ENCODE results near the gene ELOB.

ELOB gene

DNA sequence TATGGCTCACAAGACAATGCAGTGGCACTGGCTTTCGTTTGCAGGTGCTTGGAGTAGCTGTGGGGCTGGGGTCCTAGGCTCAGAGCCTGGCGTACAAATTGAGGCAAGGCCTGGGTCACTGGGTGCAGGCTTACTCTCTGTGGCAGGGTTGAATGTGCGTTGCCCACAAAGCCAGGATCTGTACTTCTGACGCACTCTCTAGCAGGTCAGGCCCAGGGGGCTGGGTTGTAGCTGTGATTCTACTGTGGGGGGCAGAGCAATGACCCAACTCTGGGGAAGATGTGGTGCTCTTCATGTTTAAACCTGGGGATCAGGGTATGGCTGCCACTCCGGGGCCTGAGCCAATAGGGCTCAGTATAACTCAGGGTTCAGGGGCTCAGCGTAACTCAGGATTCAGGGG is 33.6 kb upstream of the ELOB start:
- TF ChIP-seq, protein P1, sequence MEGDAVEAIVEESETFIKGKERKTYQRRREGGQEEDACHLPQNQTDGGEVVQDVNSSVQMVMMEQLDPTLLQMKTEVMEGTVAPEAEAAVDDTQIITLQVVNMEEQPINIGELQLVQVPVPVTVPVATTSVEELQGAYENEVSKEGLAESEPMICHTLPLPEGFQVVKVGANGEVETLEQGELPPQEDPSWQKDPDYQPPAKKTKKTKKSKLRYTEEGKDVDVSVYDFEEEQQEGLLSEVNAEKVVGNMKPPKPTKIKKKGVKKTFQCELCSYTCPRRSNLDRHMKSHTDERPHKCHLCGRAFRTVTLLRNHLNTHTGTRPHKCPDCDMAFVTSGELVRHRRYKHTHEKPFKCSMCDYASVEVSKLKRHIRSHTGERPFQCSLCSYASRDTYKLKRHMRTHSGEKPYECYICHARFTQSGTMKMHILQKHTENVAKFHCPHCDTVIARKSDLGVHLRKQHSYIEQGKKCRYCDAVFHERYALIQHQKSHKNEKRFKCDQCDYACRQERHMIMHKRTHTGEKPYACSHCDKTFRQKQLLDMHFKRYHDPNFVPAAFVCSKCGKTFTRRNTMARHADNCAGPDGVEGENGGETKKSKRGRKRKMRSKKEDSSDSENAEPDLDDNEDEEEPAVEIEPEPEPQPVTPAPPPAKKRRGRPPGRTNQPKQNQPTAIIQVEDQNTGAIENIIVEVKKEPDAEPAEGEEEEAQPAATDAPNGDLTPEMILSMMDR (IDR thresholded peaks at IDR 0.05): no peak
- no peak for DNase-seq (ENCODE audit: low spot score)
- no peak overlapping the region for H3K4me3 ChIP-seq

DNA sequence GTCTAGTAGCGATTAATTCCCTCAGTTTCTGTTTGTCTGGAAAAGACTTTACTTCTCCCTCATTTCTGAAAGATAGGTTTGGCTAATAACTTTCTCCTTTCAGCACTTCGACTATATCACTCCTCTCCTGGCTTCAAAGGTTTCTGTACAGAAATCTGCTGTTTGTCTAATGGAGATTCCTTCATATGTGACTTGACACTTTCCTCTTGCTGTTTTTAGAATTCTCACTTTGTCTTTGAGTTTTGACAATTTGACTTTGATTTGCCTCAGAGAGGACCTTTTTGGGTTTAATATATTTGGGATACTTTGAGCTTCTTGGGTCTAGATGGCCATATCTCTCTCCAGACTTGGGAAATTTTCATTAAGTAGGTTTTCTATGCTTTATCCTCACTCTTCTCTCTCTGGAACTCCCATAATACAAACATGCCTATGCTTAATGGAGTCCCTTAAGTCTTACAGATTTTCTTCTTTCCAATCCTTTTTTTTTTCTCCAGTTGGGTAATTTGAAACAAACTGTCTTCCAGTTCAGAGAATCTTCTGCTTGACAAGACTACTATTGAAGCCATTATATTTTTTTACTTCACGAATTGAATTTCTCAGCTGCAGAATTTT is 32.2 kb upstream of the ELOB start:
- no peak overlapping the region for H3K4me3 ChIP-seq
- TF ChIP-seq, protein P1 (IDR thresholded peaks at IDR 0.05): no peak
- no peak for DNase-seq (ENCODE audit: low spot score)
- no peak overlapping the region for H3K27ac ChIP-seq

More for the DNA sequence above, 33.6 kb upstream of the ELOB start:
- no peak overlapping the region for H3K27ac ChIP-seq

DNA sequence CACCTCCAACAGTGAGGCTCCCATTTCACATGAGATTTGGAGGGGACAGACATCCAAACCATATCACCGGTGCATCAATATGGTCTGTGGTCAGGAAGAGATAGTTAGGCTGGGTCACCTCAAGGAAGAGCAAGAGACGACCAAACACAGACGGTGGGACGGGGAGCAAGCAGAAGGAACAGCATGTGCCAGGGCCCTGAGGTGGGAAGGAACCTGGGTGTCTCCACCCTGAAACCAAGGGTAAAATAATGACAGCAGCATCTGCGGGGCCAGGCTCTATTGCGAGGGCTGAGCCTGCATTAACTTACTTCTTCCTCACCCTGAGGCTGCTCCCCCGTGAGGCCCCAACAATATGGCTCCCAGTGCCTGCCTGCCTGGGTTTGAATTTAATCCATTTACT is 31.1 kb upstream of the ELOB start:
- DNase-seq (ENCODE audit: low spot score): no peak
- Histone ChIP-seq H3K27ac (no peak overlapping the region), H3K4me3 (no peak overlapping the region)
- TF ChIP-seq, protein P1 (IDR thresholded peaks at IDR 0.05): no peak

DNA sequence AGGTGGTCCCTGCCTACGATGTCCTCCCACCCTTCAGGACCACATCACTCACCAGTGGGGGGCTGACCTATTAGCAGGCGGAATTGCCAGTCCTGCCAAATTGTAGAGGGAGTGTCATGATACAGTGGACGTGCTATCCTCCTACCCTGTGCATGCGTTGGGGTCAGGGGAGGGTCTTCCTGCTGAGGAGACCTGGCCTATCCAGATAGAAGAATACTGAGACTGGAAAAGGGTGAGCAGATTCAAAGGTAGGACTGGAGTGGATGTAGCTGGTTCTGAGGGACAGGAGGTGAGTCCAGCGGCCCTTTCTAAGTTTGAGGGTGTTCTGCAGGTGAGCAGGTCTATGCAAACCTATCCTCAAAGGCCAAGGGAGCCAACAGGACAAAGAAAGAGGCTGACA is 29.2 kb upstream of the ELOB start:
- TF ChIP-seq, protein P1 (IDR thresholded peaks at IDR 0.05): no peak
- no peak overlapping the region for H3K4me3 ChIP-seq
- no peak overlapping the region for H3K27ac ChIP-seq
- no peak for DNase-seq (ENCODE audit: low spot score)

DNA sequence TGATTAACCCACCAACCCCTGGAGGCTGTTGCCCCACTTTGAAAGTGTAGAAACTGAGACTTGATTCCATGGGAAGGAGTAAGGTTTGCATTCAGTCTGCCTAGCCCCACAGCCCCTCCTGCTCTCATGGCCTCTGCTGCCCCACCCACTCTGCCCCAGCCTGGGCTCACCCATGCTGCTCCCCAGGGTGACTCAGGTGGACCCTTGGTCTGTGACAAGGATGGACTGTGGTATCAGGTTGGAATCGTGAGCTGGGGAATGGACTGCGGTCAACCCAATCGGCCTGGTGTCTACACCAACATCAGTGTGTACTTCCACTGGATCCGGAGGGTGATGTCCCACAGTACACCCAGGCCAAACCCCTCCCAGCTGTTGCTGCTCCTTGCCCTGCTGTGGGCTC is 27.6 kb upstream of the ELOB start:
- Histone ChIP-seq H3K27ac (no peak overlapping the region), H3K4me3 (no peak overlapping the region)
- TF ChIP-seq, protein P1 (IDR thresholded peaks at IDR 0.05): no peak
- DNase-seq (ENCODE audit: low spot score): no peak

DNA sequence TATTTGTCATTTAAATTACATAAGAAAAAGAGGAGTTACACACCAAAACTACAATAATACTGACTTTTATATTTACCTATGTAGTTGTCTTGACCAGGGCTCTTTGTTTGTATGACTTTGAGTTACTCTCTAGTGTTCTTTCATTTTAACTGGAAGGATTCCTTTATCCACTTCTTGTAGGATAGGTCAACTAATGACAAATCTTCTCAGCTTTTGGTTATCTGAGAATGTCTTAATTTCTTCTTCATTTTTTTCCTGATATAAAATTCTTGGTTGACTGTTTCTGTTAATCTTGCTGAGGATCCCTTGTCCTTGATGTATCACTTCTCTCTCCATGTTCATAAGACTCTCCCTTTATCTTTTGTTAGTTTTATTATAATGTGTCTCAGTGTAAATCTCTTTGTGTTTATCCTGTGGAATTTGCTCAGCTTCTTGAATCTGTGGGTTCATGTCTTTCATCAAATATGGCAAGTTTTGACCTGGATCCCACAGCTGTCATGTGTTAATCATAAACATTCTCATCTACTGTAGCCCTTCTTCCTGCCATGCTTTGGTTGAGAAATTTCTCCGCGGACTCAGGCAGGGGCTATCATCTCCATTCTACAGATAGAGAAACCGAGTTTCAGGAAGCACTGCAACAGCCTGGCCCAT is 26.6 kb upstream of the ELOB start:
- TF ChIP-seq, protein P1 (IDR thresholded peaks at IDR 0.05): no peak
- H3K4me3 ChIP-seq: no peak overlapping the region
- no peak for DNase-seq (ENCODE audit: low spot score)
- no peak overlapping the region for H3K27ac ChIP-seq

DNA sequence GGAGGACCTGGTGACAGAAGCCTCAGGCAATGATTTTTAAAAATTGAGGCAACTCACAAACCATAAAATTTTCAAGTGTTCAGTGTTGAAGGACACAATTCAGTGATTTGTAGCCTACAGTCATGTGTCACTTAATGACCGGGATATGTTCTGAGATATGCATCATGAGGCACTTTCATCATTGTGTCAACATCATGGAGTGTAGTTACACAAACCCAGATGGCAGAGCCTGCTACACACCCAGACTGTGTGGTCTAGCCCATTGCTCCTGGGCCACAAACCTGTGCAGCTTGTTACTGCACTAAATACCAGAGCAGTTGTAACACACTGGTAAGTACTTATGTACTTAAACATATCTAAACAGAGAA is 22.8 kb upstream of the ELOB start:
- H3K27ac ChIP-seq: no peak overlapping the region
- TF ChIP-seq, protein P1 (IDR thresholded peaks at IDR 0.05): no peak
- no peak for DNase-seq (ENCODE audit: low spot score)
- H3K4me3 ChIP-seq: no peak overlapping the region

All from coronary artery (tissue), 2 donors.